ENCODE data around the gene ACO1. TPM values are rescaled to one million over a fixed set of nuclear protein-coding genes. Genes with fewer than 3 reads are reported as not detected.

ACO1 gene
- total and polyA plus RNA-seq, 2 donors (not counting 3 experiments of a cell fraction or from before 2014, with no cell fraction given): 51.6 to 54.1 TPM

GRCh38 chr9:32340361-32340760 lies 44.1 kb upstream of the ACO1 start:
- Histone ChIP-seq H2AFZ (ENCODE audit: low read depth, low read length) (no peak overlapping the region), H3K9ac (replicated peaks; ENCODE audit: extremely low read depth, insufficient read depth, low read length) (no peak overlapping the region), H3K4me1 (ENCODE audit: control insufficient read depth, extremely low read depth, insufficient read depth, low read length) (no peaks in the 10 kb centered on the region), H4K20me1 (replicated peaks; ENCODE audit: control insufficient read depth, extremely low read depth, insufficient read depth, low read length) (no peaks in the 10 kb centered on the region), H3K9me3 (replicated peaks; ENCODE audit: control insufficient read depth, insufficient read depth, low read length) (no peaks in the 10 kb centered on the region), H3K4me2 (ENCODE audit: insufficient read depth, low read length) (no peak overlapping the region), H3K27me3 (ENCODE audit: control insufficient read depth in 2 of 2, insufficient read depth in 2 of 2, low read length in 2 of 2) (no peaks in the 10 kb centered on the region), H3K27ac (ENCODE audit: insufficient read depth, low read depth, low read length) (no peak overlapping the region), H3K36me3 (ENCODE audit: control insufficient read depth in 2 of 2, extremely low read depth in 1 of 2, insufficient read depth in 2 of 2, low read length in 2 of 2) (no peaks in the 10 kb centered on the region), H3K9me1 (replicated peaks; ENCODE audit: control insufficient read depth, extremely low read depth, insufficient read depth, low read length) (no peaks in the 10 kb centered on the region), H3K4me3 (replicated peaks in 1 of 3; ENCODE audit: insufficient read depth in 1 of 3, low read depth in 1 of 3, low read length in 3 of 3) (no peak overlapping the region), H3K79me2 (ENCODE audit: control insufficient read depth, insufficient read depth, low read length) (no peaks in the 10 kb centered on the region)
- dilution Hi-C loops (cut with MboI; ENCODE audit: extremely low pct_ligation_motif_present, low sequenced_read_pairs) (no loop called here), intact Hi-C loops (cut with micrococcal nuclease) (no loop called here)
- POLR2A ChIA-PET: no interaction called here
- no peak for TF ChIP-seq POLR2AphosphoS5 (IDR thresholded peaks at IDR 0.05; ENCODE audit: insufficient read depth, low read depth, low read length)
- BruUV-seq (replicated peaks): no TSS peak
- CTCF ChIA-PET: interaction anchor here (1.3 kb wide), 1 partner anchor 11 kb away, joined by 3 read pairs; no protein-coding TSS in a partner anchor
- FAIRE-seq: no peak
- DNase-seq (ENCODE audit: low read depth, low spot score): no peak

DNA sequence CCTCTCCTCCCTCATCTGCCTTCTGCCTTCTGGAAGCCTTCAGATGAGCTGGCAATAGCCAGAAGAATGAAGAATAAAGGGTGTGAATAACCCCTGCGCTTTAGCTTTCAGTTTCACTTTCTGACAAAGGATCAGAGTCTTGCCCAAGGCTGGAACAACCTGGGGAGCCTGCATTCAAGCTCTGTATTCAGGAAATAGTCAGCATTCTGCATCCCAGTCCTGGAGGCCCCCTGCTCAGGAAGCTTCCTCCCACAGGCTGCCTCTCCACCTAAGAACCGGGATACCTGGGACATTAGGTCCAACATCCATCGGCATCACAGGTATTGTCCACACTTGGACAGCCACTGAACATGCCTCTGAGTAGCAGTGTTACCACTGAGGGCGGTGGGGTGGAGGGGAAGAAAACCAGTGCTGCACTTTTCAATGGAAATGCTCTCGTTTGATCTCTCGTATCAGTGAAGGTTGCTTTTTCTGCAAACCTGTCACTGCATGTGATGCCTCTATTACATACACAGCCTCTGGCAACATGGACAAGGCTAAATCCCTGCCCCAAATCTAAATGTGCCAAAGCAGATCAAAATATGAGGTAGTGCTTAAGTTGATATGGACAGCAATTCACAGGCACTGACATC lies 39.8 kb upstream of the ACO1 start:
- Histone ChIP-seq H3K4me2 (ENCODE audit: insufficient read depth, low read length) (no peak overlapping the region), H2AFZ (ENCODE audit: low read depth, low read length) (no peak overlapping the region), H4K20me1 (replicated peaks; ENCODE audit: control insufficient read depth, extremely low read depth, insufficient read depth, low read length) (no peaks in the 10 kb centered on the region), H3K4me1 (ENCODE audit: control insufficient read depth, extremely low read depth, insufficient read depth, low read length) (no peaks in the 10 kb centered on the region), H3K79me2 (ENCODE audit: control insufficient read depth, insufficient read depth, low read length) (no peaks in the 10 kb centered on the region), H3K9me1 (replicated peaks; ENCODE audit: control insufficient read depth, extremely low read depth, insufficient read depth, low read length) (no peaks in the 10 kb centered on the region), H3K9ac (replicated peaks; ENCODE audit: extremely low read depth, insufficient read depth, low read length) (no peak overlapping the region), H3K4me3 (replicated peaks in 1 of 3; ENCODE audit: insufficient read depth in 1 of 3, low read depth in 1 of 3, low read length in 3 of 3) (no peak overlapping the region), H3K27me3 (ENCODE audit: control insufficient read depth in 2 of 2, insufficient read depth in 2 of 2, low read length in 2 of 2) (peaks cover under 1 to 3% of the 10 kb centered on the region in 2 experiments), H3K36me3 (ENCODE audit: control insufficient read depth in 2 of 2, extremely low read depth in 1 of 2, insufficient read depth in 2 of 2, low read length in 2 of 2) (no peaks in the 10 kb centered on the region), H3K9me3 (replicated peaks; ENCODE audit: control insufficient read depth, insufficient read depth, low read length) (no peaks in the 10 kb centered on the region), H3K27ac (ENCODE audit: insufficient read depth, low read depth, low read length) (no peak overlapping the region)
- DNase-seq (ENCODE audit: low read depth, low spot score) (peak; percentile 24), FAIRE-seq (peak; percentile 43)
- dilution Hi-C loops (cut with MboI; ENCODE audit: extremely low pct_ligation_motif_present, low sequenced_read_pairs) (no loop called here), intact Hi-C loops (cut with micrococcal nuclease) (no loop called here)
- TF ChIP-seq EZH2 (IDR thresholded peaks at IDR 0.05; ENCODE audit: borderline replicate concordance, low read depth, low read length, severe bottlenecking) (no peak), GATA2 (IDR thresholded peaks at IDR 0.05; ENCODE audit: insufficient read depth, insufficient read length, low read depth, low read length) (no peak), JUN (IDR thresholded peaks at IDR 0.05; ENCODE audit: borderline replicate concordance, insufficient read depth, insufficient read length, low read depth) (no peak)
- BruUV-seq (replicated peaks): no TSS peak
- CTCF ChIA-PET: interaction anchor here (0.6 kb wide), 1 partner anchor 536 kb away, joined by 5 read pairs; no protein-coding TSS in a partner anchor
- POLR2A ChIA-PET: no interaction called here

Measured in endothelial cell of umbilical vein (primary cell).